ENCODE data around the gene POLR2A. TPM values are rescaled to one million over a fixed set of nuclear protein-coding genes. Genes with fewer than 3 reads are reported as not detected.
A peak's percentile ranks its signal among the peaks of the same experiment; 100 is the strongest.

Gene POLR2A
- total RNA-seq, 1 donor from 2014 or later = 198 TPM

DNA sequence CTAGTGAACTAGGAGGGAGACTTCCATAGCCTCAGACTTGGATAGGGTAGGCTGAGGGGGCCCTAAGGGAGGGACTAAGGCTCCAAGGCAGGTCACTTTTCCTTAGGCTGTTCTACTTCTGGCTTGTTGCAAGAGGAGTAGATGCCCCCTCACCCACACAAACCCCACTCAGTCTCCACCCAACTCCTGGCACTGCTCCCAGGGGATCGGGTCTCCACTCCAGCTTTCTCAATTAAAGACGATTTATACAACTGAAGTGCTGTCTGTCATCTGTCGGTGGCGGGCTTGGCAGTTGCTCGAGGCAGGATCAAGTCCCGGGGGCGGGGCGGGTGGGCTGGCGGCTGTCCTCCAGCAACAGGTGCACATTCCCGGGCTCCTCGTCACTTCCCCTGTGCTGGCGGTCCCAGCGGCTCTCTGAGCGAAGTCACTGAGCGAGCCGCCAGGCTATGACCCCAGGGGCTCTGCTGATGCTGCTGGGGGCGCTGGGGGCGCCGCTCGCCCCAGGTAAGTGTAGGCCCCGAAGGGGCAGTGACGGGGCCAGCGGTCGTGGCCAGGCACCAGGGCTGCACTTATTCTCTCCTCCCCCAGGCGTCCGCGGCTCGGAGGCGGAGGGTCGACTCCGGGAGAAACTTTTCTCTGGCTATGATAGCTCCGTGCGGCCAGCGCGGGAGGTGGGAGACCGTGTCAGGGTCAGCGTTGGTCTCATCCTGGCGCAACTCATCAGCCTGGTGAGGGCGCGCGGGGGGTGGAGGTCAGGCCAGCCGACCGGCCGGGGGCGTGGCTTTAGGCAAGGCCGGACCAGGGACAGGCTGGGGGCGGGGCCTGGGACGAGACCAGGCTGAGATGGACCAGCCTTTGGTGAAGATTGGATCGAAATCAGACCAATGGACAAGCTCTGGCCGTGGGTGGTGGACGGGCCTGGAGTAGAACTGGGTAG lies 39.2 kb upstream of the POLR2A start, which contains the start of gene CHRNB1:
TSS of gene CHRNB1 (plus strand) at position 380 of the 937 bp plus-strand sequence. CDS start at position 447, 67 bp downstream.
- no peak for TF ChIP-seq CTCF (IDR thresholded peaks at IDR 0.05; ENCODE audit: unreplicated experiment)
- DNase-seq (ENCODE audit: low spot score) = peak; percentile 79
- Mint-ChIP-seq H3K36me3 (ENCODE audit: low read depth, unreplicated experiment) (no peaks in the 10 kb centered on the region), H3K27ac (ENCODE audit: unreplicated experiment) (peak within 1 kb of the TSS; percentile 24), H3K4me3 (ENCODE audit: unreplicated experiment) (peak within 1 kb of the TSS; percentile 89), H3K4me1 (ENCODE audit: unreplicated experiment) (peaks cover 31% of the 10 kb centered on the region), H3K9me3 (ENCODE audit: unreplicated experiment) (no peaks in the 10 kb centered on the region), H3K27me3 (ENCODE audit: unreplicated experiment) (peaks cover 20% of the 10 kb centered on the region)

DNA sequence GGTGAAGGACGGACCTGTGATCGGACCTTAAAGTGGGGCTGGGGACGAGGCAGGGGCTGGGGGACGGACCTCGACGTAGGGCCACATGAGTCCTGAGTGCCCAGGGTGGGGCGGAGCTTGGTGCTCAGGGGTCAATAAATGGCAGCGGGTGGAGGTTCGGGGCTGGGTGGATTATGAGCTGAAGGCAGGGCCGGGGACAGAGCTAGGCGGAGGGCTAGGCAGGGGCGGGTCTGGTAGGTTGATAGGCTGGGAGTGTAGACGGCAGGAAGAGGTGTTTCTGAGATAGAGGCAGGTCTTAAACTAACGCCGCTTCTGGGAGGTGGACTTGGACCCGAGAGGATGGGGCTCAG lies 38.6 kb upstream of the POLR2A start:
- Mint-ChIP-seq H3K4me3 (ENCODE audit: unreplicated experiment) (peak overlapping the region; percentile 89), H3K4me1 (ENCODE audit: unreplicated experiment) (peaks cover 31% of the 10 kb centered on the region), H3K27ac (ENCODE audit: unreplicated experiment) (peak overlapping the region; percentile 24), H3K36me3 (ENCODE audit: low read depth, unreplicated experiment) (no peaks in the 10 kb centered on the region), H3K9me3 (ENCODE audit: unreplicated experiment) (no peaks in the 10 kb centered on the region), H3K27me3 (ENCODE audit: unreplicated experiment) (peaks cover 18% of the 10 kb centered on the region)
- no peak for TF ChIP-seq CTCF (IDR thresholded peaks at IDR 0.05; ENCODE audit: unreplicated experiment)
- no peak for DNase-seq (ENCODE audit: low spot score)

- no peak overlapping the region for H3K27ac Mint-ChIP-seq (ENCODE audit: unreplicated experiment)
- H3K9me3 Mint-ChIP-seq (ENCODE audit: unreplicated experiment) = no peaks in the 10 kb centered on the region
- no peaks in the 10 kb centered on the region for H3K36me3 Mint-ChIP-seq (ENCODE audit: low read depth, unreplicated experiment)
- no peak for DNase-seq (ENCODE audit: low spot score)
- H3K4me1 Mint-ChIP-seq (ENCODE audit: unreplicated experiment) = peaks cover 17% of the 10 kb centered on the region
- TF ChIP-seq CTCF (IDR thresholded peaks at IDR 0.05; ENCODE audit: unreplicated experiment) = no peak
- H3K4me3 Mint-ChIP-seq (ENCODE audit: unreplicated experiment) = no peak overlapping the region
- H3K27me3 Mint-ChIP-seq (ENCODE audit: unreplicated experiment) = peaks cover 9% of the 10 kb centered on the region
Measured at GRCh38 chr17:7448461-7448860, 35.7 kb upstream of the POLR2A start.

GRCh38 chr17:7459961-7460545 lies 24.1 kb upstream of the POLR2A start:
- Mint-ChIP-seq H3K36me3 (ENCODE audit: low read depth, unreplicated experiment) (peaks cover 5% of the 10 kb centered on the region), H3K27ac (ENCODE audit: unreplicated experiment) (no peak overlapping the region), H3K9me3 (ENCODE audit: unreplicated experiment) (no peaks in the 10 kb centered on the region), H3K4me3 (ENCODE audit: unreplicated experiment) (no peak overlapping the region), H3K27me3 (ENCODE audit: unreplicated experiment) (peaks cover 6% of the 10 kb centered on the region), H3K4me1 (ENCODE audit: unreplicated experiment) (peaks cover 3% of the 10 kb centered on the region)
- no peak for DNase-seq (ENCODE audit: low spot score)
- no peak for TF ChIP-seq CTCF (IDR thresholded peaks at IDR 0.05; ENCODE audit: unreplicated experiment)

All from endothelial cell (in vitro differentiated cells).